GM23338 (cell line): ENCODE results near the gene C13orf46. TPM values are rescaled to one million over a fixed set of nuclear protein-coding genes. Genes with fewer than 3 reads are reported as not detected.

ENCODE experiments used
- ATAC-seq: fragments of 200-7000 bp; cut with Tn5 transposase; 3 replicates; pipeline ENCODE4 v1.9.1; 2020
- DNase-seq: peaks from one replicate; pipeline ENCODE4 v3.0.0-alpha.2; 2015; ENCODE audit warnings: low spot score
- H2AFZ ChIP-seq: fragments of 200-600 bp; sonication (generic); 2 replicates; pipeline ENCODE4 v1.8.0; 2016; ENCODE audit warnings: antibody characterized with exemption, mild to moderate bottlenecking, moderate library complexity
- H3F3A ChIP-seq: fragments of 200-600 bp; sonication (generic); replicated peaks from 2 replicates; pipeline ENCODE4 v1.8.0; 2017; ENCODE audit warnings: antibody characterized with exemption, mixed run types, low read depth
- H3K27ac ChIP-seq: fragments of 200-600 bp; sonication (generic); 2 replicates; pipeline ENCODE4 v1.6.1; 2016; ENCODE audit warnings: low read depth
- H3K27me3 ChIP-seq: fragments of 200-600 bp; sonication (generic); 2 replicates; pipeline ENCODE4 v1.8.0; 2016; ENCODE audit warnings: mild to moderate bottlenecking, mixed run types, moderate library complexity; ENCODE audit not compliant: insufficient read depth
- H3K36me3 ChIP-seq: fragments of 200-600 bp; sonication (generic); 2 replicates; pipeline ENCODE4 v1.8.0; 2016; ENCODE audit warnings: mild to moderate bottlenecking; ENCODE audit not compliant: insufficient read depth
- H3K4me1 ChIP-seq: fragments of 200-600 bp; sonication (generic); 2 replicates; pipeline ENCODE4 v1.8.0; 2016; ENCODE audit warnings: mild to moderate bottlenecking, moderate library complexity; ENCODE audit not compliant: insufficient read depth
- H3K4me2 ChIP-seq: fragments of 200-600 bp; sonication (generic); 2 replicates; pipeline ENCODE4 v1.7.1; 2017; ENCODE audit warnings: mixed run types
- H3K4me3 ChIP-seq: fragments of 200-600 bp; sonication (generic); 2 replicates; pipeline ENCODE4 v1.6.1; 2016; ENCODE audit warnings: mixed run types
- H3K79me2 ChIP-seq: fragments of 200-600 bp; sonication (generic); replicated peaks from 2 replicates; pipeline ENCODE4 v1.8.0; 2017; ENCODE audit warnings: mild to moderate bottlenecking; ENCODE audit not compliant: insufficient read depth
- H3K9me2 ChIP-seq: fragments of 200-600 bp; sonication (generic); 2 replicates; pipeline ENCODE4 v1.8.0; 2017; ENCODE audit not compliant: insufficient read depth
- H4K20me1 ChIP-seq: fragments of 200-600 bp; sonication (generic); replicated peaks from 2 replicates; pipeline ENCODE4 v1.8.0; 2017; ENCODE audit warnings: mild to moderate bottlenecking; ENCODE audit not compliant: insufficient read depth
- H3K27ac Mint-ChIP-seq: 2 replicates; pipeline ENCODE4 v1.8.0; 2020; ENCODE audit warnings: inconsistent platforms, mild to moderate bottlenecking, moderate library complexity, mixed read lengths
- H3K27me3 Mint-ChIP-seq: 3 replicates; pipeline ENCODE4 v1.8.0; 2022; ENCODE audit warnings: low read depth, mild to moderate bottlenecking, moderate library complexity, mixed read lengths, inconsistent platforms; ENCODE audit not compliant: insufficient read depth, poor library complexity
- H3K36me3 Mint-ChIP-seq: 3 replicates; pipeline ENCODE4 v1.8.0; 2021; ENCODE audit warnings: low read depth, mild to moderate bottlenecking, inconsistent platforms, moderate library complexity, mixed read lengths
- H3K4me1 Mint-ChIP-seq: 3 replicates; pipeline ENCODE4 v1.8.0; 2020; ENCODE audit warnings: mild to moderate bottlenecking, inconsistent platforms, mixed read lengths
- H3K4me3 Mint-ChIP-seq: 3 replicates; pipeline ENCODE4 v1.8.0; 2021; ENCODE audit warnings: moderate library complexity, mild to moderate bottlenecking, inconsistent platforms, mixed read lengths
- H3K9me3 Mint-ChIP-seq: 3 replicates; pipeline ENCODE4 v1.8.0; 2020; ENCODE audit warnings: moderate library complexity, mild to moderate bottlenecking, inconsistent platforms, mixed read lengths
- CREB1 ChIP-seq: fragments of 250-450 bp; sonication (Bioruptor Pico); IDR thresholded peaks from 2 replicates; pipeline ENCODE4 v1.5.0; 2020; ENCODE audit warnings: low read depth, mild to moderate bottlenecking, moderate library complexity
- ETS1 ChIP-seq: IDR thresholded peaks from 2 replicates; pipeline ENCODE4 v1.6.1; 2016; ENCODE audit warnings: antibody characterized with exemption
- EZH2 ChIP-seq: fragments of 200-600 bp; sonication (generic); IDR thresholded peaks from one replicate; pipeline ENCODE4 v1.8.0; 2017; ENCODE audit warnings: antibody characterized with exemption, mild to moderate bottlenecking, low read depth; ENCODE audit not compliant: unreplicated experiment
- EZH2phosphoT487 ChIP-seq: fragments of 200-600 bp; sonication (generic); IDR thresholded peaks from one replicate; pipeline ENCODE4 v1.8.1; 2018; ENCODE audit warnings: antibody characterized with exemption; ENCODE audit not compliant: unreplicated experiment
- JUNB ChIP-seq: IDR thresholded peaks from one replicate; pipeline ENCODE4 v1.6.1; 2016; ENCODE audit warnings: antibody characterized with exemption; ENCODE audit not compliant: unreplicated experiment
- NANOG ChIP-seq: IDR thresholded peaks from 2 replicates; pipeline ENCODE4 v1.6.1; 2016; ENCODE audit warnings: antibody characterized with exemption, borderline replicate concordance
- POLR2AphosphoS5 ChIP-seq: IDR thresholded peaks from 2 replicates; pipeline ENCODE4 v1.6.1; 2016; ENCODE audit warnings: antibody characterized with exemption, low read depth
- REST ChIP-seq: IDR thresholded peaks from one replicate; pipeline ENCODE4 v1.6.1; 2018; ENCODE audit warnings: antibody characterized with exemption; ENCODE audit not compliant: unreplicated experiment
- STAT1 ChIP-seq: IDR thresholded peaks from one replicate; pipeline ENCODE4 v1.6.1; 2016; ENCODE audit warnings: antibody characterized with exemption; ENCODE audit not compliant: unreplicated experiment
- ZNF114 ChIP-seq: fragments of 250-450 bp; sonication (Bioruptor Pico); IDR thresholded peaks from 2 replicates; pipeline ENCODE4 v1.5.0; 2020; ENCODE audit warnings: mild to moderate bottlenecking, moderate library complexity
- ZNF331 ChIP-seq: fragments of 250-450 bp; sonication (Bioruptor Pico); IDR thresholded peaks from 2 replicates; pipeline ENCODE4 v1.5.0; 2020; ENCODE audit warnings: low read depth, mild to moderate bottlenecking, moderate library complexity
- ZNF462 ChIP-seq: fragments of 250-450 bp; sonication (Bioruptor Pico); IDR thresholded peaks from 2 replicates; pipeline ENCODE4 v1.5.0; 2020; ENCODE audit warnings: mild to moderate bottlenecking, moderate library complexity
- polyA plus RNA-seq: library from polyadenylated mRNA; unstranded; fragments of >200 nt; fragmentation: Nextera tagmentation; extraction: Ambion mirVana; gene quantifications from 2 replicates; pipeline ENCODE4 v1.2.1, GENCODE V29; 2016
- total RNA-seq: library from RNA; depleted of rRNA; stranded (reverse); fragments of >200 nt; shearing (Covaris generic); gene quantifications from 2 replicates; pipeline ENCODE4 v1.2.3, GENCODE V29; 2014
- TF ChIP-seq, protein P1 (sequence below), 2 experiments: fragments of 200-600 bp in 1 of 2; sonication (generic) in 1 of 2; conservative IDR thresholded peaks; 2 replicates each; pipeline versions ENCODE4 v1.5.1 to v1.6.1; 2016 to 2017; ENCODE audit warnings: antibody characterized with exemption in 2 of 2, low read depth in 2 of 2, mild to moderate bottlenecking in 2 of 2, moderate library complexity in 1 of 2

The C13orf46 gene
- total and polyA plus RNA-seq, 2 experiments from 2014 or later, result 0.44 to 1.5 TPM

GRCh38 chr13:113949546-113949945 lies 24.3 kb downstream of the C13orf46 start:
- no peaks in the 10 kb centered on the region for H3K36me3 ChIP-seq
- H3K4me1 ChIP-seq, result no peaks in the 10 kb centered on the region
- Mint-ChIP-seq H3K9me3 (peaks cover 4% of the 10 kb centered on the region), H3K4me3 (no peak overlapping the region), H3K27me3 (peaks cover 16% of the 10 kb centered on the region), H3K27ac (no peak overlapping the region), H3K36me3 (peaks cover under 1% of the 10 kb centered on the region; the same call in 1 of the 3 replicates), H3K4me1 (no peaks in the 10 kb centered on the region; the same call in 2 of the 3 replicates)
- TF ChIP-seq NANOG (no peak), EZH2 (no peak), JUNB (no peak), ZNF114 (CRISPR knock-in tag) (no peak), CREB1 (no peak), ZNF331 (CRISPR knock-in tag) (no peak), ETS1 (no peak), STAT1 (no peak), ZNF462 (CRISPR knock-in tag) (no peak), EZH2phosphoT487 (no peak), POLR2AphosphoS5 (no peak), REST (no peak)
- TF ChIP-seq, protein P1, sequence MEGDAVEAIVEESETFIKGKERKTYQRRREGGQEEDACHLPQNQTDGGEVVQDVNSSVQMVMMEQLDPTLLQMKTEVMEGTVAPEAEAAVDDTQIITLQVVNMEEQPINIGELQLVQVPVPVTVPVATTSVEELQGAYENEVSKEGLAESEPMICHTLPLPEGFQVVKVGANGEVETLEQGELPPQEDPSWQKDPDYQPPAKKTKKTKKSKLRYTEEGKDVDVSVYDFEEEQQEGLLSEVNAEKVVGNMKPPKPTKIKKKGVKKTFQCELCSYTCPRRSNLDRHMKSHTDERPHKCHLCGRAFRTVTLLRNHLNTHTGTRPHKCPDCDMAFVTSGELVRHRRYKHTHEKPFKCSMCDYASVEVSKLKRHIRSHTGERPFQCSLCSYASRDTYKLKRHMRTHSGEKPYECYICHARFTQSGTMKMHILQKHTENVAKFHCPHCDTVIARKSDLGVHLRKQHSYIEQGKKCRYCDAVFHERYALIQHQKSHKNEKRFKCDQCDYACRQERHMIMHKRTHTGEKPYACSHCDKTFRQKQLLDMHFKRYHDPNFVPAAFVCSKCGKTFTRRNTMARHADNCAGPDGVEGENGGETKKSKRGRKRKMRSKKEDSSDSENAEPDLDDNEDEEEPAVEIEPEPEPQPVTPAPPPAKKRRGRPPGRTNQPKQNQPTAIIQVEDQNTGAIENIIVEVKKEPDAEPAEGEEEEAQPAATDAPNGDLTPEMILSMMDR (conservative IDR thresholded peaks at IDR 0.05; ENCODE audit: low read depth in 2 of 2), result no peak
- no peak overlapping the region for H3K27ac ChIP-seq
- H3K4me3 ChIP-seq, result no peak overlapping the region
- H3K9me2 ChIP-seq, result no peaks in the 10 kb centered on the region
- no peaks in the 10 kb centered on the region for H3K79me2 ChIP-seq
- no peak overlapping the region for H2AFZ ChIP-seq
- ATAC-seq, result no peak
- no peaks in the 10 kb centered on the region for H3K27me3 ChIP-seq
- no peak overlapping the region for H3K4me2 ChIP-seq
- no peaks in the 10 kb centered on the region for H3F3A ChIP-seq
- DNase-seq, result no peak
- no peaks in the 10 kb centered on the region for H4K20me1 ChIP-seq
